B cell (primary cell): ENCODE data around the gene ATP5F1E.

Experiments used
- CTCF ChIP-seq: fragments of 200-600 bp; IDR thresholded peaks from one replicate; pipeline ENCODE4 v1.8.0; 2022; ENCODE audit warnings: antibody characterized with exemption, mild to moderate bottlenecking
- EZH2 ChIP-seq: IDR thresholded peaks from 2 replicates; pipeline ENCODE4 v1.6.1; 2012; ENCODE audit warnings: borderline replicate concordance, low read depth, mild to moderate bottlenecking, moderate library complexity, low read length; ENCODE audit not compliant: insufficient read depth, poor library complexity, severe bottlenecking

GRCh38 chr20:59030911-59031563 lies 1.1 kb downstream of the ATP5F1E start:
- TF ChIP-seq CTCF (no peak), EZH2 (no peak)
